B cell (primary cell): Measurements from ENCODE around the gene PDE11A. TPM values are rescaled to one million over a fixed set of nuclear protein-coding genes. Genes with fewer than 3 reads are reported as not detected.

Experiments used
- ATAC-seq: fragments of 200-7000 bp; cut with Tn5 transposase; one replicate; pipeline ENCODE4 v1.10.0; 2021; ENCODE audit warnings: low read depth, mild to moderate bottlenecking, moderate number of reproducible peaks, moderate library complexity
- CTCF ChIA-PET: fragments of 350-600 bp; sonication (Branson Sonifier 250); formaldehyde crosslinking; loops from one replicate; lab custom pipeline; 2021; ENCODE audit warnings: antibody characterized with exemption, inconsistent platforms; lab: Charles Lee
- POLR2A ChIA-PET: fragments of 350-600 bp; sonication (Branson Sonifier 250); formaldehyde crosslinking; loops from one replicate; lab custom pipeline; 2021; ENCODE audit warnings: antibody characterized with exemption; lab: Charles Lee
- DNase-seq: peaks from one replicate; pipeline ENCODE4 v3.0.0; 2013
- H2AFZ ChIP-seq: 2 replicates; pipeline ENCODE4 v1.6.1; 2012; ENCODE audit warnings: mild to moderate bottlenecking, low read depth, low read length; ENCODE audit not compliant: insufficient read depth, poor library complexity, severe bottlenecking
- H3K27ac ChIP-seq, 2 donors: 1 replicate in 1 of 2; 2 replicates in 1 of 2; pipeline ENCODE4 v1.5.1; 2012 to 2013; ENCODE audit warnings: low read length in 2 of 2, mild to moderate bottlenecking in 2 of 2, moderate library complexity in 1 of 2
- H3K27me3 ChIP-seq, 4 experiments: fragments of 200-600 bp in 1 of 4; sonication (generic) in 1 of 4; replicated peaks in 1 of 4; 1 replicate in 2 of 4; 2 replicates in 2 of 4; pipeline versions ENCODE4 v1.6.1 to v1.7.0; 2013 to 2016; ENCODE audit warnings: low read length in 3 of 4, mild to moderate bottlenecking in 2 of 4, mixed read lengths in 1 of 4, moderate library complexity in 1 of 4; ENCODE audit not compliant: insufficient read depth in 4 of 4, control insufficient read depth in 3 of 4; ENCODE audit errors: control extremely low read depth in 1 of 4
- H3K36me3 ChIP-seq, 2 experiments: replicated peaks in 1 of 2; 1 replicate in 1 of 2; 2 replicates in 1 of 2; pipeline versions ENCODE4 v1.6.1 to v1.7.1; 2013; ENCODE audit warnings: low read length in 1 of 2; ENCODE audit not compliant: insufficient read depth in 2 of 2, control insufficient read depth in 1 of 2; ENCODE audit errors: control extremely low read depth in 1 of 2, extremely low read depth in 1 of 2
- H3K4me1 ChIP-seq, 2 donors: fragments of 200-600 bp in 1 of 2; sonication (generic) in 1 of 2; 1 replicate in 1 of 2; 2 replicates in 1 of 2; pipeline versions ENCODE4 v1.5.1 to v1.6.1; 2013 to 2017; ENCODE audit warnings: low read length in 2 of 2; ENCODE audit not compliant: control insufficient read depth in 2 of 2, insufficient read depth in 2 of 2
- H3K4me2 ChIP-seq: replicated peaks from 2 replicates; pipeline ENCODE3; 2012; ENCODE audit warnings: mild to moderate bottlenecking, low read depth, low read length; ENCODE audit not compliant: poor library complexity, severe bottlenecking
- H3K4me3 ChIP-seq, 5 experiments: fragments of 200-600 bp in 1 of 5; sonication (generic) in 1 of 5; 1 replicate in 3 of 5; 2 replicates in 2 of 5; pipeline versions ENCODE4 v1.5.1 to v1.7.0; 2011 to 2016; ENCODE audit warnings: low read length in 4 of 5, mild to moderate bottlenecking in 4 of 5, low read depth in 2 of 5, control low read depth in 1 of 5, moderate library complexity in 1 of 5; ENCODE audit not compliant: insufficient read depth in 1 of 5; ENCODE audit errors: control extremely low read depth in 1 of 5, extremely low read depth in 1 of 5
- H3K79me2 ChIP-seq: fragments of 200-600 bp; sonication (generic); one replicate; pipeline ENCODE4 v1.6.0; 2016; ENCODE audit warnings: low read length; ENCODE audit not compliant: control insufficient read depth, insufficient read depth
- H3K9ac ChIP-seq: fragments of 200-600 bp; sonication (generic); 2 replicates; pipeline ENCODE4 v1.6.1; 2017; ENCODE audit warnings: mild to moderate bottlenecking, low read length, moderate library complexity
- H3K9me3 ChIP-seq, 3 donors: one replicate each; pipeline versions ENCODE4 v1.6.1 to v1.7.1; 2013; ENCODE audit warnings: low read length in 2 of 3; ENCODE audit not compliant: control insufficient read depth in 2 of 3, insufficient read depth in 1 of 3; ENCODE audit errors: control extremely low read depth in 1 of 3
- H4K20me1 ChIP-seq: 2 replicates; pipeline ENCODE4 v1.6.0; 2012; ENCODE audit warnings: mild to moderate bottlenecking, low read length; ENCODE audit not compliant: insufficient read depth, control insufficient read depth, poor library complexity, severe bottlenecking
- H3K27ac Mint-ChIP-seq: one replicate; pipeline ENCODE4 v1.8.0; 2021; ENCODE audit warnings: mixed read lengths
- H3K27me3 Mint-ChIP-seq: one replicate; pipeline ENCODE4 v1.8.0; 2021; ENCODE audit warnings: mixed read lengths
- H3K4me1 Mint-ChIP-seq: one replicate; pipeline ENCODE4 v1.8.0; 2021; ENCODE audit warnings: mixed read lengths
- H3K4me3 Mint-ChIP-seq: one replicate; pipeline ENCODE4 v1.8.0; 2021; ENCODE audit warnings: mixed read lengths
- H3K9me3 Mint-ChIP-seq: one replicate; pipeline ENCODE4 v1.8.0; 2022; ENCODE audit warnings: mixed read lengths; ENCODE audit not compliant: insufficient read depth
- CTCF ChIP-seq: fragments of 200-600 bp; IDR thresholded peaks from one replicate; pipeline ENCODE4 v1.8.0; 2022; ENCODE audit warnings: antibody characterized with exemption, mild to moderate bottlenecking
- EZH2 ChIP-seq: IDR thresholded peaks from 2 replicates; pipeline ENCODE4 v1.6.1; 2012; ENCODE audit warnings: borderline replicate concordance, low read depth, mild to moderate bottlenecking, moderate library complexity, low read length; ENCODE audit not compliant: insufficient read depth, poor library complexity, severe bottlenecking
- WGBS: methylation state at CpG from one replicate; pipeline ENCODE4 v1.1.5; 2013; ENCODE audit warnings: missing lambda C conversion rate; ENCODE audit not compliant: insufficient coverage; 5-methylcytosine and 5-hydroxymethylcytosine counted together
- intact Hi-C: fragments of 100-400 bp; cut with micrococcal nuclease; formaldehyde crosslinking; loops from one replicate; pipeline ENCODE4 v1.10.0; 2022
- polyA plus RNA-seq: library from polyadenylated mRNA; depleted of rRNA; stranded (reverse); fragments of >200 nt; gene quantifications from 2 replicates; pipeline ENCODE4 v1.2.3, GENCODE V29; 2012
- total RNA-seq, 2 donors: library from RNA; stranded (reverse); fragments of 120-200 nt in 1 of 2; gene quantifications; 1 replicate in 1 of 2; 2 replicates in 1 of 2; pipeline versions ENCODE4 v1.2.3 to v1.2.4, GENCODE V29; 2013 to 2022

PDE11A gene
- total and polyA plus RNA-seq, 2 donors (not counting 1 experiment from before 2014, with no cell fraction given): 0.25 TPM; not detected in 1

GRCh38 chr2:177717831-177718618 is 354.6 kb downstream of the PDE11A start:
- CTCF ChIA-PET: interaction anchor here (1.2 kb wide), 1 partner anchor 45 kb away, joined by 3 read pairs; no protein-coding TSS in a partner anchor
- Mint-ChIP-seq H3K27me3 (peaks cover under 1% of the 10 kb centered on the region), H3K4me1 (no peaks in the 10 kb centered on the region), H3K9me3 (no peaks in the 10 kb centered on the region), H3K27ac (no peak overlapping the region), H3K4me3 (no peak overlapping the region)
- Histone ChIP-seq H3K27me3 (no peaks in the 10 kb centered on the region), H2AFZ (no peak overlapping the region), H3K79me2 (no peaks in the 10 kb centered on the region), H3K9ac (no peak overlapping the region), H4K20me1 (no peaks in the 10 kb centered on the region), H3K4me3 (no peak overlapping the region), H3K36me3 (no peaks in the 10 kb centered on the region), H3K27ac (no peak overlapping the region), H3K9me3 (no peaks in the 10 kb centered on the region), H3K4me1 (no peaks in the 10 kb centered on the region), H3K4me2 (no peak overlapping the region)
- no peak for TF ChIP-seq EZH2
- TF ChIP-seq CTCF: peak; percentile 40
- POLR2A ChIA-PET: no interaction called here
- DNase-seq (no peak), ATAC-seq (no peak)
- intact Hi-C loops: no loop called here
- 83% methylated on average over 2 of the region's 3 CpGs for WGBS

- Histone ChIP-seq H3K79me2 (no peaks in the 10 kb centered on the region), H4K20me1 (no peaks in the 10 kb centered on the region), H3K4me3 (no peak overlapping the region), H3K4me2 (no peak overlapping the region), H2AFZ (no peak overlapping the region), H3K9ac (no peak overlapping the region), H3K4me1 (no peaks in the 10 kb centered on the region), H3K9me3 (no peaks in the 10 kb centered on the region), H3K27ac (no peak overlapping the region), H3K36me3 (no peaks in the 10 kb centered on the region), H3K27me3 (no peaks in the 10 kb centered on the region)
- intact Hi-C loops: no loop called here
- no peak overlapping the region for H3K4me3 Mint-ChIP-seq
- POLR2A ChIA-PET: no interaction called here
- H3K4me1 Mint-ChIP-seq: no peaks in the 10 kb centered on the region
- H3K27me3 Mint-ChIP-seq: no peaks in the 10 kb centered on the region
- H3K27ac Mint-ChIP-seq: no peak overlapping the region
- CTCF ChIA-PET: interaction anchor here (1.4 kb wide), 2 partner anchors 187 to 227 kb away, joined by 3 read pairs; no protein-coding TSS in a partner anchor
- DNase-seq (no peak), ATAC-seq (no peak)
- H3K9me3 Mint-ChIP-seq: no peaks in the 10 kb centered on the region
- TF ChIP-seq EZH2: no peak
- TF ChIP-seq CTCF: no peak
- WGBS: no CpG with 5 or more reads among the region's 1 CpG
Measured at GRCh38 chr2:177716484-177716883, 356.1 kb downstream of the PDE11A start.
